A549 (cell line): ENCODE results near the gene ADGRF3.

Experiments used
- CHD2 ChIP-seq: fragments of 150-350 bp; IDR thresholded peaks from 2 replicates; pipeline ENCODE4 v1.6.1; 2014; ENCODE audit warnings: low read length; ENCODE audit not compliant: partially characterized antibody
- HDAC2 ChIP-seq: fragments of 200-600 bp; sonication (generic); IDR thresholded peaks from 2 replicates; pipeline ENCODE4 v1.6.1; 2016
- HOXA7 ChIP-seq: fragments of 250-450 bp; sonication (Bioruptor Pico); IDR thresholded peaks from 2 replicates; pipeline ENCODE4 v1.5.0; 2020; ENCODE audit warnings: mild to moderate bottlenecking, moderate library complexity
- MAZ ChIP-seq: fragments of 150-350 bp; IDR thresholded peaks from 2 replicates; pipeline ENCODE4 v1.6.1; 2014; ENCODE audit warnings: antibody characterized with exemption, low read depth, low read length, borderline replicate concordance
- NR3C1 ChIP-seq: fragments of >200 bp; sonication (Bioruptor Twin); formaldehyde crosslinking; IDR thresholded peaks from 3 replicates; pipeline ENCODE4 v1.6.1; 2017
- PHF8 ChIP-seq: fragments of 200-600 bp; sonication (generic); IDR thresholded peaks from 2 replicates; pipeline ENCODE4 v1.6.1; 2016; ENCODE audit warnings: low read depth, mild to moderate bottlenecking, antibody characterized with exemption, moderate library complexity, borderline replicate concordance
- POLR2A ChIP-seq: IDR thresholded peaks from 2 replicates; pipeline ENCODE4 v1.6.1; 2012; ENCODE audit warnings: mild to moderate bottlenecking, low read length
- RAD21 ChIP-seq, 2 experiments: fragments of >200 bp in 1 of 2; sonication (Bioruptor Twin) in 1 of 2; formaldehyde crosslinking in 1 of 2; IDR thresholded peaks in 1 of 2; conservative IDR thresholded peaks in 1 of 2; 2 replicates in 1 of 2; 3 replicates in 1 of 2; pipeline ENCODE4 v1.6.1; 2012 to 2018; ENCODE audit warnings: inconsistent platforms in 1 of 2
- RCOR1 ChIP-seq: fragments of 150-350 bp; IDR thresholded peaks from 2 replicates; pipeline ENCODE4 v1.6.1; 2014; ENCODE audit warnings: antibody characterized with exemption, low read length, low read depth
- TF ChIP-seq, protein P1 (sequence below): fragments of >200 bp; sonication (Bioruptor Twin); formaldehyde crosslinking; IDR thresholded peaks from 3 replicates; pipeline ENCODE4 v1.5.1; 2016
- TF ChIP-seq, protein P2 (sequence below): IDR thresholded peaks from 2 replicates; pipeline ENCODE4 v1.6.1; 2012
- TF ChIP-seq, protein P3 (sequence below): fragments of 250-450 bp; sonication (Bioruptor Pico); IDR thresholded peaks from 2 replicates; pipeline ENCODE4 v1.5.0; 2021; ENCODE audit warnings: mild to moderate bottlenecking, moderate library complexity, borderline replicate concordance
- TF ChIP-seq, protein P4 (sequence below): fragments of 150-350 bp; IDR thresholded peaks from 2 replicates; pipeline ENCODE4 v1.6.1; 2014; ENCODE audit warnings: low read depth, mild to moderate bottlenecking, low read length

DNA sequence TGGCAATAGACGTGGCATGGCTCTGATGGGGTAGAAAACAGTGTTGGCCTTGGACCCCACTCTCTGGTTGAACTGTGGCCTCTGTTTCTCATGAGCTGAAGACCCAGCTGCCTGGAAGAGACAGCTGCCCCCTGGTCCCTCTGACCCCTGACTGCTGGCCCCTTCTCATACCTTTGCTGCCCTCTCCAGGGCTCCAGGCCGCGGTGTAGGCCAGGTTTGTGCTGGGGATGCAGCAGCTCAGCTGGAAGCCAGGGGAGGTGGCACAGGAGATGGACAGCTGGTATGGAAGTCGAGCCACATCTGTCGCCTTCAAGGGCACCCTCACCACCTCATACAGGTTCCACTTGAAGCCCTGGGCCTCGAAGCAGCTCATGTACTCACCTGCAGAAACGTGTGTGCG is 32.3 kb downstream of the ADGRF3 start:
- TF ChIP-seq CHD2 (no peak), PHF8 (no peak), HOXA7 (no peak), RCOR1 (no peak), NR3C1 (no peak), POLR2A (no peak), RAD21 (conservative IDR thresholded peaks at IDR 0.05 in 1 of 2, IDR thresholded peaks at IDR 0.05 in 1 of 2) (peak in 1 of 2 experiments; percentile 36; a peak in 2 of 5 replicates), HDAC2 (no peak), MAZ (no peak)
- TF ChIP-seq, protein P1, sequence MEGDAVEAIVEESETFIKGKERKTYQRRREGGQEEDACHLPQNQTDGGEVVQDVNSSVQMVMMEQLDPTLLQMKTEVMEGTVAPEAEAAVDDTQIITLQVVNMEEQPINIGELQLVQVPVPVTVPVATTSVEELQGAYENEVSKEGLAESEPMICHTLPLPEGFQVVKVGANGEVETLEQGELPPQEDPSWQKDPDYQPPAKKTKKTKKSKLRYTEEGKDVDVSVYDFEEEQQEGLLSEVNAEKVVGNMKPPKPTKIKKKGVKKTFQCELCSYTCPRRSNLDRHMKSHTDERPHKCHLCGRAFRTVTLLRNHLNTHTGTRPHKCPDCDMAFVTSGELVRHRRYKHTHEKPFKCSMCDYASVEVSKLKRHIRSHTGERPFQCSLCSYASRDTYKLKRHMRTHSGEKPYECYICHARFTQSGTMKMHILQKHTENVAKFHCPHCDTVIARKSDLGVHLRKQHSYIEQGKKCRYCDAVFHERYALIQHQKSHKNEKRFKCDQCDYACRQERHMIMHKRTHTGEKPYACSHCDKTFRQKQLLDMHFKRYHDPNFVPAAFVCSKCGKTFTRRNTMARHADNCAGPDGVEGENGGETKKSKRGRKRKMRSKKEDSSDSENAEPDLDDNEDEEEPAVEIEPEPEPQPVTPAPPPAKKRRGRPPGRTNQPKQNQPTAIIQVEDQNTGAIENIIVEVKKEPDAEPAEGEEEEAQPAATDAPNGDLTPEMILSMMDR: no peak
- TF ChIP-seq, protein P2, sequence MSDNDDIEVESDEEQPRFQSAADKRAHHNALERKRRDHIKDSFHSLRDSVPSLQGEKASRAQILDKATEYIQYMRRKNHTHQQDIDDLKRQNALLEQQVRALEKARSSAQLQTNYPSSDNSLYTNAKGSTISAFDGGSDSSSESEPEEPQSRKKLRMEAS: no peak
- TF ChIP-seq, protein P3, sequence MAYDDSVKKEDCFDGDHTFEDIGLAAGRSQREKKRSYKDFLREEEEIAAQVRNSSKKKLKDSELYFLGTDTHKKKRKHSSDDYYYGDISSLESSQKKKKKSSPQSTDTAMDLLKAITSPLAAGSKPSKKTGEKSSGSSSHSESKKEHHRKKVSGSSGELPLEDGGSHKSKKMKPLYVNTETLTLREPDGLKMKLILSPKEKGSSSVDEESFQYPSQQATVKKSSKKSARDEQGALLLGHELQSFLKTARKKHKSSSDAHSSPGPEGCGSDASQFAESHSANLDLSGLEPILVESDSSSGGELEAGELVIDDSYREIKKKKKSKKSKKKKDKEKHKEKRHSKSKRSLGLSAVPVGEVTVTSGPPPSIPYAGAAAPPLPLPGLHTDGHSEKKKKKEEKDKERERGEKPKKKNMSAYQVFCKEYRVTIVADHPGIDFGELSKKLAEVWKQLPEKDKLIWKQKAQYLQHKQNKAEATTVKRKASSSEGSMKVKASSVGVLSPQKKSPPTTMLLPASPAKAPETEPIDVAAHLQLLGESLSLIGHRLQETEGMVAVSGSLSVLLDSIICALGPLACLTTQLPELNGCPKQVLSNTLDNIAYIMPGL (CRISPR knock-in tag): no peak
- TF ChIP-seq, protein P4, sequence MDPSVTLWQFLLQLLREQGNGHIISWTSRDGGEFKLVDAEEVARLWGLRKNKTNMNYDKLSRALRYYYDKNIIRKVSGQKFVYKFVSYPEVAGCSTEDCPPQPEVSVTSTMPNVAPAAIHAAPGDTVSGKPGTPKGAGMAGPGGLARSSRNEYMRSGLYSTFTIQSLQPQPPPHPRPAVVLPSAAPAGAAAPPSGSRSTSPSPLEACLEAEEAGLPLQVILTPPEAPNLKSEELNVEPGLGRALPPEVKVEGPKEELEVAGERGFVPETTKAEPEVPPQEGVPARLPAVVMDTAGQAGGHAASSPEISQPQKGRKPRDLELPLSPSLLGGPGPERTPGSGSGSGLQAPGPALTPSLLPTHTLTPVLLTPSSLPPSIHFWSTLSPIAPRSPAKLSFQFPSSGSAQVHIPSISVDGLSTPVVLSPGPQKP: no peak
